ENCODE data around the gene PLG.

GRCh38 chr6:160795721-160796120 lies 93.7 kb downstream of the PLG start:
- TF ChIP-seq CTCF (IDR thresholded peaks at IDR 0.05) (no peak), POLR2A (IDR thresholded peaks at IDR 0.05) (no peak)
